OCI-LY7 (cell line): ENCODE results near the gene CENPH.

Experiments used
- EZH2phosphoT487 ChIP-seq: fragments of 200-600 bp; sonication (generic); IDR thresholded peaks from 2 replicates; pipeline ENCODE4 v1.6.1; 2018; ENCODE audit warnings: low read depth, borderline replicate concordance, mild to moderate bottlenecking, mixed run types, antibody characterized with exemption, low read length, moderate library complexity, mixed read lengths
- TF ChIP-seq, protein P1 (sequence below): fragments of 200-600 bp; sonication (generic); conservative IDR thresholded peaks from 2 replicates; pipeline ENCODE4 v1.5.1; 2014; ENCODE audit warnings: mild to moderate bottlenecking, antibody characterized with exemption, low read length, moderate library complexity, mixed read lengths

DNA sequence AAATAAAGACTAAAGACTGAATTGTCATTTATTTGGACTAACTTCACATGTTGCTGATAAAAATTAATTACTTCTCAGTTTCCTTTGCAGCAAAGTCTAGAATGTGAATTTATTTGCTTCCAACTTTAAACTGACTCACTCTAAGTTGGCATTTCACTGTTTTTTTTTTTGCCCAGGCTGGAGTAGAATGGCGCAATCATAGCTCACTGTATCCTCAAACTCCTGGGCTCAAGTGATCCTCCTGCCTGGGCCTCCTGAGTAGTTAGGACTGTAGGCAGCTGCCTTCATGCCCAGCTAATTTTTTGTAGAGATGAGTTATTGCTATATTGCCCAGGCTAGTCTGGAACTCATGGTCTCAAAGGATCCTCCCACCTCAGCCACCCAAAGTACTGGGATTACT is 18.9 kb upstream of the CENPH start:
- TF ChIP-seq, protein P1, sequence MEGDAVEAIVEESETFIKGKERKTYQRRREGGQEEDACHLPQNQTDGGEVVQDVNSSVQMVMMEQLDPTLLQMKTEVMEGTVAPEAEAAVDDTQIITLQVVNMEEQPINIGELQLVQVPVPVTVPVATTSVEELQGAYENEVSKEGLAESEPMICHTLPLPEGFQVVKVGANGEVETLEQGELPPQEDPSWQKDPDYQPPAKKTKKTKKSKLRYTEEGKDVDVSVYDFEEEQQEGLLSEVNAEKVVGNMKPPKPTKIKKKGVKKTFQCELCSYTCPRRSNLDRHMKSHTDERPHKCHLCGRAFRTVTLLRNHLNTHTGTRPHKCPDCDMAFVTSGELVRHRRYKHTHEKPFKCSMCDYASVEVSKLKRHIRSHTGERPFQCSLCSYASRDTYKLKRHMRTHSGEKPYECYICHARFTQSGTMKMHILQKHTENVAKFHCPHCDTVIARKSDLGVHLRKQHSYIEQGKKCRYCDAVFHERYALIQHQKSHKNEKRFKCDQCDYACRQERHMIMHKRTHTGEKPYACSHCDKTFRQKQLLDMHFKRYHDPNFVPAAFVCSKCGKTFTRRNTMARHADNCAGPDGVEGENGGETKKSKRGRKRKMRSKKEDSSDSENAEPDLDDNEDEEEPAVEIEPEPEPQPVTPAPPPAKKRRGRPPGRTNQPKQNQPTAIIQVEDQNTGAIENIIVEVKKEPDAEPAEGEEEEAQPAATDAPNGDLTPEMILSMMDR: no peak
- no peak for TF ChIP-seq EZH2phosphoT487
